SH-SY5Y (cell line): Measurements from ENCODE around the gene UST.

Experiments
- GATA2 ChIP-seq: IDR thresholded peaks from 2 replicates; pipeline ENCODE4 v1.6.1; 2011; ENCODE audit warnings: mild to moderate bottlenecking, low read depth, low read length
- GATA3 ChIP-seq: IDR thresholded peaks from 2 replicates; pipeline ENCODE4 v1.6.1; 2011; ENCODE audit warnings: low read depth, mild to moderate bottlenecking, low read length, moderate library complexity

The UST gene

GRCh38 chr6:148934539-148934938, 187.7 kb downstream of the UST start:
- TF ChIP-seq GATA3 (no peak), GATA2 (no peak)

GRCh38 chr6:148934961-148935360, 188.1 kb downstream of the UST start:
- TF ChIP-seq GATA2: no peak
- TF ChIP-seq GATA3: no peak

- no peak for TF ChIP-seq GATA3
- TF ChIP-seq GATA2: no peak
Measured at GRCh38 chr6:148935705-148936435, 189.0 kb downstream of the UST start.

DNA sequence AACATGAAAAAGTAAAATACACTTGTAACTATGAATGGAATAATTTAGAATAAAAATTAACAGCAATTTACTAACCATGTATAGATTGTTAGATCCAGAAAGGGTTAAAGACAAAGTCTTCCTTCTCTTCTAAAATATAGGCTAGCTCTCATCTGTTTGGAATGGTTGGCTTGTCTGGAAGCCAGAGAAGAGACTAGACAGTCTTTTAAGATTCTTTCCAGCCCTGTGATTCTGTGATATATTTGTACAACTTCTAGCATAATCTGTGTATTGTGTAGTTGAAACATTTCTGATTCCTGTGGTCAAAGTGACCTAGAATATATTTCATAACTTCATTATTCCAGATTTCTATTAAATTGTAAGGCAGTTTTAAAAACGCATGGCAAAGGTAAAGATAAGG, 196.6 kb downstream of the UST start:
- TF ChIP-seq GATA2: no peak
- no peak for TF ChIP-seq GATA3

DNA sequence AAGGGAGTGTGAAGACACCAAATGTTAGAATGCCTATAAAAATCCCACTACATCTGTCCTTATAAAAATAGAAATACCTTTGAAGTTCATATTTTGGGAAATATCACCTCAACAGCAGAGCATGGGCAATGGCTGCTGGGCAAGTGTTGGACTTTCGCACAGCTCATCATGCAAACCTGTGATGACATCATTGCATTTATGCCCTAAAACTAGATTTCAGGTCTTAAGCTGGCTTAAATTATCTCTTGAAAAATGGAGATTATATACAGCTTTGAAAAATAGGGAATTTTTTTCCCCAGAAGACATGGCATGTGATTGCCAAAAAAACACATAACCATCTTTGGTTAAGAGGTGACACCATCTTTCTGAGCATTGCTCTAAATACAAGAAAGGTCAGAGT, 197.8 kb downstream of the UST start:
- no peak for TF ChIP-seq GATA3
- no peak for TF ChIP-seq GATA2

DNA sequence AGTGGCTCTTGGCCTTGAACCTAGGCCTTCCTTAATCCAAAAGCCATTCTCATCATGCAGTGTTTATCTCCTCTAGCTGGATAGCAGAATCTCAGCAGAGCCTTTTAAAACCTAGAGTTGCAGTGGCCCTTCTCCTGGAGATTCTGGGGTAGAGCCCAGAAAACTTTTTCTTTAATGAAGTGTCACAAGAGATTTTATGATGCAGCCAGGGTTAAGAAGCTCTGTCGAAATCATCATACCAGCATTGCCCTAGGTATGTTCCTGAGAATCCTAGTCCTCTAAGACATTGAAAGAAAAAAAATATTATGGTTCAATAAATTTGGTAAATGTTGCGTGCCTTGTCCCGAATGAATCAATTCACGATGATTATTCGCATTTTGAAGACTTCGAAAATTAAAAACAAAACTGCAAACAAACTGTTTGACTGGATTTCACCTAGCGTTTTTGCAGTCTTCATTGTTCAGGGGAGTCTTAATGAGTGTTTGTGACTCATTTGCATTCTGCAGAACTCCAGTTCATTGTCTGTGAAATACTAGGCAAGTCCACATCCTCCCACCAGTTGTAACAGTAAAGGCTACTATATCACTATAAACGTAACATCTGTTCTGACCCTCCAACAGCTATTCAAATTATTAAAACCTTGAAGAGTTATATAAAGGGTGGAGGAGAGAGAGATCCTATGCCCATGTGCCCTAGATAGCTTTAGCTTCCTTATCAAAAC, 198.6 kb downstream of the UST start:
- TF ChIP-seq GATA3 (no peak), GATA2 (no peak)

- TF ChIP-seq GATA2: no peak
- no peak for TF ChIP-seq GATA3
Measured at GRCh38 chr6:148947621-148948444, 201.0 kb downstream of the UST start.

- TF ChIP-seq GATA3 (no peak), GATA2 (no peak)
Measured at GRCh38 chr6:148951662-148952061, 204.8 kb downstream of the UST start.

GRCh38 chr6:148952147-148953035, 205.6 kb downstream of the UST start:
- TF ChIP-seq GATA3 (no peak), GATA2 (no peak)

DNA sequence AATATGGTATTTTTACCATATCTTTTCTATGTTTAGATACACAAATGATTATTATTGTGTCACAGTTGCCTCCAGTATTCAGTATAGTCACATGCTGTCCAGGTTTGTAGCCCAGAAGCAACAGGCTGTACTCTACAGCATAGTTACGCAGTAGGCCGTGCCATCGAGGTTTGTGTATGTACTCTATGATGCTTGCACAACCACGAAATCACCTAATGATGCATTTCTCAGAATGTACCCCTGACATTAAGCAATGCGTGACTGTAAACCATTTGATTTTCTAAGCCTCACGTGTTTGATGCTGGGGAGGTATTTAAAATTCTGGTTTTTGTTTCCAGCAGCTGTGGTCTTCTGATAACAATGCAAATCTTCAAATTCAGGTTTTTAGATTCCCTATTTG, 207.6 kb downstream of the UST start:
- TF ChIP-seq GATA3 (no peak), GATA2 (no peak)

DNA sequence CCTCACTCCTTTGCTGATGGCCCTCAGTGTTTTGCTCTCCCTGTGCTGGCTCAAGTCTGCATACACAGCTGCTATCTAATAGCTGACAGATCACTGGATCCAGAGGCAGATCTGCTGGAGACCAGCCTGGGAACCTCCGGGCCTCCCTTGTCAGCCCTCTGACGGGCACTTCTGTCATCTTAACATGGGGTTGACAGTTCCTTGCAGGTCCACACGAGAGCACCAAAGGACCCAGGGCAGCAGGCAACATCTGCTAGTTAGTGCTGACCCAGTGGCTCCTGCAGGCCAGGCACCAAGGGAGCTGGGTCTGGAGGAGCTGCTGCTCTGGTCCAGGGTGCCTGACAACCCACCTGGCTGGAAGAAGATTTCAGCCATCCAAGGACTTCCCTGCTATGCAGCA, 208.1 kb downstream of the UST start:
- TF ChIP-seq GATA2: no peak
- no peak for TF ChIP-seq GATA3

- no peak for TF ChIP-seq GATA3
- TF ChIP-seq GATA2: no peak
Measured at GRCh38 chr6:148955441-148955840, 208.6 kb downstream of the UST start.

DNA sequence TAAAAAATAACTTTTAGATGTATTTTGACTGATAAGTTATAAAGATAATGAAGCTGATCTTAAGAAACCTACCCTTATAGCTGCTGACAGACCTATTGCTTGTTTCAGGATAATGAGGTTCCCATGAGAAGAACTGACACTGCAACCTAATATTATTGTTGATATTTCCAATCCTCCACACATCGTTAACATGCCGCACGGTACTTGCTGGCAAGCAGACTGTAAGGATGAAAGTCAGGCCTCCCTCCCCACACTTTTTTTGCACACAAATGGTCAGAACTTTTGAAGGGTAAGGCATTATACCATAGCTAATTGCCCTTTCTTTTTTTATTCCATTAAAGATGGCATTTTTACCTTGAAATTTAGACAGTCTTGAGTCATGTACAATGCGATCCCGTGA, 210.9 kb downstream of the UST start:
- TF ChIP-seq GATA3: no peak
- no peak for TF ChIP-seq GATA2

- TF ChIP-seq GATA3 (no peak), GATA2 (no peak)
Measured at GRCh38 chr6:148959008-148959407, 212.2 kb downstream of the UST start.

DNA sequence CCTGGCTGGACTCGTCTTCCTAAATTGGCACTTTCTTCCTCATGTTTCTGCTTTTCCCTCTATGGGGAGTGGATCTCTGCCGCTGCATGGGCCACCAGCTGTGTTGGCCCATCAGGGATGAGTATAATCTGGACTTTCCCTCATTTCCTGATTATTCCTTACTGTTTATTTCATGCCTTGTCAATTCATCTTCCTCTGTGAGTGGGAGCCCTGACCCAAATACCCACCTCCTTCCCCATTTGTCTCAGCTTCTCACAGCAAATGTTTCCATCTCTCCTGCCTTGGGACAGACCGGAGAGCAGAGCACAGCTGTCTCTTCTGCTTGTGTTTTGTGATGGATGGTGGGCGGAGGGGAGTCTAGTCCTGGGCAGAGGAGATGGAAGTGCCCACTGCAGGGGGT, 212.7 kb downstream of the UST start:
- TF ChIP-seq GATA3 (no peak), GATA2 (no peak)
